Stimulated activated naive CD8-positive, alpha-beta T cell treated with anti-CD3 and anti-CD28 coated beads, Interleukin-15, Interleukin-2, amounts not matched to agents 100 U/mL and 50 U/mL, for 24 hours (primary cell): ENCODE data around the gene TRAK2.
"Not testable (repeated sequence)": the region's sequence is repeated elsewhere in the genome, so short reads cannot be mapped to it uniquely, and the experiment has no call there.

Experiments used
- ATAC-seq: fragments of 150-1000 bp; cut with Tn5 transposase; one replicate; pipeline ENCODE4 v1.10.0; 2021
- DNase-seq: peaks from one replicate; pipeline ENCODE4 v3.0.0; 2021

Gene TRAK2

GRCh38 chr2:201413552-201413951, 37.7 kb downstream of the TRAK2 start:
- DNase-seq, result no peak

GRCh38 chr2:201413143-201413542, 38.1 kb downstream of the TRAK2 start:
- ATAC-seq, result no peak
- no peak for DNase-seq

More at GRCh38 chr2:201413552-201413951, 37.7 kb downstream of the TRAK2 start:
- ATAC-seq, result no peak

GRCh38 chr2:201411421-201411820, 39.8 kb downstream of the TRAK2 start:
- ATAC-seq (no peak), DNase-seq (no peak)

GRCh38 chr2:201408931-201409330, 42.3 kb downstream of the TRAK2 start:
- ATAC-seq, result no peak
- DNase-seq, result no peak

GRCh38 chr2:201407265-201407664, 44.0 kb downstream of the TRAK2 start:
- ATAC-seq, result no peak
- no peak for DNase-seq

- ATAC-seq (no peak), DNase-seq (no peak)
Observed at GRCh38 chr2:201406077-201406662, 45.1 kb downstream of the TRAK2 start.

GRCh38 chr2:201404699-201405280, 46.5 kb downstream of the TRAK2 start:
- DNase-seq, result no peak
- peak; percentile 63 for ATAC-seq

- DNase-seq (no peak), ATAC-seq (no peak)
Observed at GRCh38 chr2:201403880-201404279, 47.4 kb downstream of the TRAK2 start.

GRCh38 chr2:201402651-201403562, 48.4 kb downstream of the TRAK2 start:
- ATAC-seq (no peak), DNase-seq (no peak)

- no peak for ATAC-seq
Observed at GRCh38 chr2:201401815-201402214, 49.4 kb downstream of the TRAK2 start.

GRCh38 chr2:201396595-201396994, 54.7 kb downstream of the TRAK2 start:
- no peak for ATAC-seq
- DNase-seq, result no peak

More at GRCh38 chr2:201401815-201402214, 49.4 kb downstream of the TRAK2 start:
- no peak for DNase-seq

GRCh38 chr2:201383136-201383535, 68.1 kb downstream of the TRAK2 start:
- no peak for DNase-seq

GRCh38 chr2:201378496-201379397, 72.5 kb downstream of the TRAK2 start:
- no peak for DNase-seq
- no peak for ATAC-seq

More at GRCh38 chr2:201383136-201383535, 68.1 kb downstream of the TRAK2 start:
- no peak for ATAC-seq

- ATAC-seq, result no peak
Observed at GRCh38 chr2:201377218-201377617, 74.0 kb downstream of the TRAK2 start.

GRCh38 chr2:201369775-201370174, 81.5 kb downstream of the TRAK2 start:
- DNase-seq (no peak), ATAC-seq (no peak)

More at GRCh38 chr2:201377218-201377617, 74.0 kb downstream of the TRAK2 start:
- DNase-seq, result no peak

- DNase-seq, ATAC-seq: not testable (repeated sequence)
Observed at GRCh38 chr2:201369318-201369717, 81.9 kb downstream of the TRAK2 start.

- no peak for DNase-seq
- no peak for ATAC-seq
Observed at GRCh38 chr2:201366146-201366545, 85.1 kb downstream of the TRAK2 start.

- ATAC-seq (peak; percentile 86), DNase-seq (no peak)
Observed at GRCh38 chr2:201363857-201364560, 87.2 kb downstream of the TRAK2 start.

GRCh38 chr2:201362396-201362795, 88.9 kb downstream of the TRAK2 start:
- ATAC-seq (no peak), DNase-seq (no peak)

GRCh38 chr2:201361078-201361733, 90.1 kb downstream of the TRAK2 start:
- ATAC-seq (no peak), DNase-seq (no peak)

GRCh38 chr2:201360256-201360655, 91.0 kb downstream of the TRAK2 start:
- no peak for ATAC-seq
- DNase-seq, result no peak
